ENCODE results near the gene MED20. TPM values are rescaled to one million over a fixed set of nuclear protein-coding genes. Genes with fewer than 3 reads are reported as not detected.

The MED20 gene
- total RNA-seq, 1 experiment from 2014 or later = 23.8 TPM

- no peak for DNase-seq (ENCODE audit: low spot score)
- in situ Hi-C loops (cut with HindIII; ENCODE audit: low sequenced_read_pairs) = no loop called here
Measured at GRCh38 chr6:41922154-41922553, 1.2 kb upstream of the MED20 start.

- in situ Hi-C loops (cut with HindIII; ENCODE audit: low sequenced_read_pairs) = no loop called here
Measured at GRCh38 chr6:41921712-41921998, 716 bp upstream of the MED20 start.

GRCh38 chr6:41917528-41917927 lies 3.4 kb downstream of the MED20 start:
- in situ Hi-C loops (cut with HindIII; ENCODE audit: low sequenced_read_pairs) = no loop called here
- no peak for DNase-seq (ENCODE audit: low spot score)

More at GRCh38 chr6:41921712-41921998, 716 bp upstream of the MED20 start:
- DNase-seq (ENCODE audit: low spot score) = no peak

- DNase-seq (ENCODE audit: low spot score) = no peak
- in situ Hi-C loops (cut with HindIII; ENCODE audit: low sequenced_read_pairs) = no loop called here
Measured at GRCh38 chr6:41914869-41915530, 5.9 kb downstream of the MED20 start.

GRCh38 chr6:41914343-41914742 lies 6.6 kb downstream of the MED20 start:
- DNase-seq (ENCODE audit: low spot score) = no peak
- in situ Hi-C loops (cut with HindIII; ENCODE audit: low sequenced_read_pairs) = no loop called here

GRCh38 chr6:41909727-41910126 lies 11.2 kb downstream of the MED20 start:
- in situ Hi-C loops (cut with HindIII; ENCODE audit: low sequenced_read_pairs) = no loop called here
- DNase-seq (ENCODE audit: low spot score) = no peak

- in situ Hi-C loops (cut with HindIII; ENCODE audit: low sequenced_read_pairs) = no loop called here
- no peak for DNase-seq (ENCODE audit: low spot score)
Measured at GRCh38 chr6:41901882-41902519, 18.9 kb downstream of the MED20 start.

GRCh38 chr6:41900861-41901260 lies 20.1 kb downstream of the MED20 start:
- DNase-seq (ENCODE audit: low spot score) = no peak
- in situ Hi-C loops (cut with HindIII; ENCODE audit: low sequenced_read_pairs) = no loop called here

GRCh38 chr6:41896281-41896680 lies 24.7 kb downstream of the MED20 start:
- in situ Hi-C loops (cut with HindIII; ENCODE audit: low sequenced_read_pairs) = no loop called here
- no peak for DNase-seq (ENCODE audit: low spot score)

GRCh38 chr6:41895300-41896233 lies 25.4 kb downstream of the MED20 start, which contains the start of gene USP49:
Gene USP49, minus strand, starts transcription at chr6:41895375. Its CDS starts 88,392 bp downstream, at chr6:41806983.
- peak; percentile 87 for DNase-seq (ENCODE audit: low spot score)
- in situ Hi-C loops (cut with HindIII; ENCODE audit: low sequenced_read_pairs) = no loop called here

GRCh38 chr6:41894366-41895299 lies 26.3 kb downstream of the MED20 start:
- in situ Hi-C loops (cut with HindIII; ENCODE audit: low sequenced_read_pairs) = no loop called here
- peak; percentile 47 for DNase-seq (ENCODE audit: low spot score)

- in situ Hi-C loops (cut with HindIII; ENCODE audit: low sequenced_read_pairs) = no loop called here
- DNase-seq (ENCODE audit: low spot score) = peak; percentile 8
Measured at GRCh38 chr6:41892921-41893564, 27.9 kb downstream of the MED20 start.

GRCh38 chr6:41887331-41887751 lies 33.6 kb downstream of the MED20 start:
- DNase-seq (ENCODE audit: low spot score) = no peak
- in situ Hi-C loops (cut with HindIII; ENCODE audit: low sequenced_read_pairs) = no loop called here

- in situ Hi-C loops (cut with HindIII; ENCODE audit: low sequenced_read_pairs) = no loop called here
Measured at GRCh38 chr6:41885930-41886329, 35.0 kb downstream of the MED20 start.

GRCh38 chr6:41884957-41885356 lies 36.0 kb downstream of the MED20 start:
- in situ Hi-C loops (cut with HindIII; ENCODE audit: low sequenced_read_pairs) = no loop called here
- no peak for DNase-seq (ENCODE audit: low spot score)

More at GRCh38 chr6:41885930-41886329, 35.0 kb downstream of the MED20 start:
- DNase-seq (ENCODE audit: low spot score) = no peak

GRCh38 chr6:41881506-41881905 lies 39.4 kb downstream of the MED20 start:
- in situ Hi-C loops (cut with HindIII; ENCODE audit: low sequenced_read_pairs) = no loop called here
- DNase-seq (ENCODE audit: low spot score) = no peak

- no peak for DNase-seq (ENCODE audit: low spot score)
- in situ Hi-C loops (cut with HindIII; ENCODE audit: low sequenced_read_pairs) = no loop called here
Measured at GRCh38 chr6:41878961-41879405, 42.0 kb downstream of the MED20 start.

- no peak for DNase-seq (ENCODE audit: low spot score)
- in situ Hi-C loops (cut with HindIII; ENCODE audit: low sequenced_read_pairs) = no loop called here
Measured at GRCh38 chr6:41878246-41878645, 42.7 kb downstream of the MED20 start.
